DOHH2 (cell line): ENCODE data around the gene RRAGD.

Experiments
- H3F3A ChIP-seq: fragments of 200-600 bp; sonication (generic), shearing (Covaris generic); 2 replicates; pipeline ENCODE4 v1.6.0; 2016; ENCODE audit warnings: antibody characterized with exemption, mild to moderate bottlenecking; ENCODE audit not compliant: control insufficient read depth, insufficient read depth
- H3K27ac ChIP-seq: fragments of 200-600 bp; sonication (generic); 2 replicates; pipeline ENCODE4 v1.5.1; 2014; ENCODE audit warnings: low read depth, mild to moderate bottlenecking, low read length, moderate library complexity
- H3K27me3 ChIP-seq: fragments of 200-600 bp; sonication (generic); 2 replicates; pipeline ENCODE4 v1.6.1; 2014; ENCODE audit warnings: mild to moderate bottlenecking, low read length, mixed read lengths; ENCODE audit not compliant: control insufficient read depth
- H3K36me3 ChIP-seq: fragments of 200-600 bp; sonication (generic); 2 replicates; pipeline ENCODE4 v1.6.1; 2014; ENCODE audit warnings: mild to moderate bottlenecking, low read length, moderate library complexity, mixed read lengths; ENCODE audit not compliant: control insufficient read depth
- H3K4me1 ChIP-seq: fragments of 200-600 bp; sonication (generic); 2 replicates; pipeline ENCODE4 v1.6.1; 2014; ENCODE audit warnings: mild to moderate bottlenecking, low read length, mixed read lengths; ENCODE audit not compliant: control insufficient read depth
- H3K4me2 ChIP-seq: fragments of 200-600 bp; sonication (generic); 2 replicates; pipeline ENCODE4 v1.6.0; 2014; ENCODE audit warnings: mild to moderate bottlenecking, low read length, moderate library complexity
- H3K4me3 ChIP-seq: fragments of 200-600 bp; sonication (generic); 2 replicates; pipeline ENCODE4 v1.5.1; 2014; ENCODE audit warnings: mild to moderate bottlenecking, low read length, mixed read lengths
- H3K79me2 ChIP-seq: fragments of 200-600 bp; sonication (generic); 2 replicates; pipeline ENCODE4 v1.6.1; 2014; ENCODE audit warnings: mild to moderate bottlenecking, low read length, mixed read lengths; ENCODE audit not compliant: control insufficient read depth
- H3K9me2 ChIP-seq: fragments of 200-600 bp; sonication (generic); replicated peaks from 2 replicates; pipeline ENCODE4 v1.6.1; 2014; ENCODE audit warnings: mild to moderate bottlenecking, low read length, mixed read lengths; ENCODE audit not compliant: control insufficient read depth
- H3K9me3 ChIP-seq: fragments of 200-600 bp; sonication (generic); 2 replicates; pipeline ENCODE4 v1.6.1; 2014; ENCODE audit warnings: antibody characterized with exemption, low read length, mixed read lengths; ENCODE audit not compliant: control insufficient read depth, insufficient read depth
- H4K20me1 ChIP-seq: fragments of 200-600 bp; sonication (generic); 2 replicates; pipeline ENCODE4 v1.6.0; 2014; ENCODE audit warnings: low read depth, mild to moderate bottlenecking, antibody characterized with exemption, low read length, moderate library complexity; ENCODE audit not compliant: control insufficient read depth, insufficient read depth
- EZH2phosphoT487 ChIP-seq: fragments of 200-600 bp; sonication (generic); IDR thresholded peaks from 2 replicates; pipeline ENCODE4 v1.6.1; 2017; ENCODE audit warnings: borderline replicate concordance, mild to moderate bottlenecking, antibody characterized with exemption, low read length, moderate library complexity, mixed read lengths
- TF ChIP-seq, protein P1 (sequence below): fragments of 200-600 bp; sonication (generic); IDR thresholded peaks from one replicate; pipeline ENCODE4 v1.5.1; 2014; ENCODE audit warnings: antibody characterized with exemption, mild to moderate bottlenecking, low read depth, low read length; ENCODE audit not compliant: poor library complexity, severe bottlenecking

The RRAGD gene

GRCh38 chr6:89315249-89315885 lies 96.7 kb downstream of the RRAGD start, which contains the start of gene GABRR2:
GABRR2 (minus strand) TSS chr6:89315299; CDS start chr6:89315165, 134 bp downstream.
- H3F3A ChIP-seq: no peaks in the 10 kb centered on the region
- H3K27ac ChIP-seq: no peak within 1 kb of the TSS
- no peaks in the 10 kb centered on the region for H3K27me3 ChIP-seq
- H3K9me2 ChIP-seq: no peaks in the 10 kb centered on the region
- 0 out of 2 replicates have a peak, but pooled peaks cover 6% of the 10 kb centered on the region for H3K36me3 ChIP-seq
- no peaks in the 10 kb centered on the region for H4K20me1 ChIP-seq
- H3K9me3 ChIP-seq: no peaks in the 10 kb centered on the region
- H3K4me3 ChIP-seq: no peak within 1 kb of the TSS
- no peak within 1 kb of the TSS for H3K4me2 ChIP-seq
- H3K4me1 ChIP-seq: peaks cover 41% of the 10 kb centered on the region
- no peak for TF ChIP-seq EZH2phosphoT487
- TF ChIP-seq, protein P1, sequence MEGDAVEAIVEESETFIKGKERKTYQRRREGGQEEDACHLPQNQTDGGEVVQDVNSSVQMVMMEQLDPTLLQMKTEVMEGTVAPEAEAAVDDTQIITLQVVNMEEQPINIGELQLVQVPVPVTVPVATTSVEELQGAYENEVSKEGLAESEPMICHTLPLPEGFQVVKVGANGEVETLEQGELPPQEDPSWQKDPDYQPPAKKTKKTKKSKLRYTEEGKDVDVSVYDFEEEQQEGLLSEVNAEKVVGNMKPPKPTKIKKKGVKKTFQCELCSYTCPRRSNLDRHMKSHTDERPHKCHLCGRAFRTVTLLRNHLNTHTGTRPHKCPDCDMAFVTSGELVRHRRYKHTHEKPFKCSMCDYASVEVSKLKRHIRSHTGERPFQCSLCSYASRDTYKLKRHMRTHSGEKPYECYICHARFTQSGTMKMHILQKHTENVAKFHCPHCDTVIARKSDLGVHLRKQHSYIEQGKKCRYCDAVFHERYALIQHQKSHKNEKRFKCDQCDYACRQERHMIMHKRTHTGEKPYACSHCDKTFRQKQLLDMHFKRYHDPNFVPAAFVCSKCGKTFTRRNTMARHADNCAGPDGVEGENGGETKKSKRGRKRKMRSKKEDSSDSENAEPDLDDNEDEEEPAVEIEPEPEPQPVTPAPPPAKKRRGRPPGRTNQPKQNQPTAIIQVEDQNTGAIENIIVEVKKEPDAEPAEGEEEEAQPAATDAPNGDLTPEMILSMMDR: no peak
- H3K79me2 ChIP-seq: no peaks in the 10 kb centered on the region

- H3K79me2 ChIP-seq: no peaks in the 10 kb centered on the region
- H3K9me3 ChIP-seq: no peaks in the 10 kb centered on the region
- H3K4me1 ChIP-seq: peaks cover 34% of the 10 kb centered on the region
- H4K20me1 ChIP-seq: no peaks in the 10 kb centered on the region
- no peak overlapping the region for H3K4me3 ChIP-seq
- H3K27ac ChIP-seq: no peak overlapping the region
- no peaks in the 10 kb centered on the region for H3K27me3 ChIP-seq
- H3K4me2 ChIP-seq: no peak overlapping the region
- H3K9me2 ChIP-seq: no peaks in the 10 kb centered on the region
- H3F3A ChIP-seq: no peaks in the 10 kb centered on the region
- TF ChIP-seq, protein P1: no peak
- 0 out of 2 replicates have a peak, but pooled peaks cover 6% of the 10 kb centered on the region for H3K36me3 ChIP-seq
Observed at GRCh38 chr6:89314692-89315091, 97.4 kb downstream of the RRAGD start.
